Measurements from ENCODE around the gene VPS51.

VPS51 gene

DNA sequence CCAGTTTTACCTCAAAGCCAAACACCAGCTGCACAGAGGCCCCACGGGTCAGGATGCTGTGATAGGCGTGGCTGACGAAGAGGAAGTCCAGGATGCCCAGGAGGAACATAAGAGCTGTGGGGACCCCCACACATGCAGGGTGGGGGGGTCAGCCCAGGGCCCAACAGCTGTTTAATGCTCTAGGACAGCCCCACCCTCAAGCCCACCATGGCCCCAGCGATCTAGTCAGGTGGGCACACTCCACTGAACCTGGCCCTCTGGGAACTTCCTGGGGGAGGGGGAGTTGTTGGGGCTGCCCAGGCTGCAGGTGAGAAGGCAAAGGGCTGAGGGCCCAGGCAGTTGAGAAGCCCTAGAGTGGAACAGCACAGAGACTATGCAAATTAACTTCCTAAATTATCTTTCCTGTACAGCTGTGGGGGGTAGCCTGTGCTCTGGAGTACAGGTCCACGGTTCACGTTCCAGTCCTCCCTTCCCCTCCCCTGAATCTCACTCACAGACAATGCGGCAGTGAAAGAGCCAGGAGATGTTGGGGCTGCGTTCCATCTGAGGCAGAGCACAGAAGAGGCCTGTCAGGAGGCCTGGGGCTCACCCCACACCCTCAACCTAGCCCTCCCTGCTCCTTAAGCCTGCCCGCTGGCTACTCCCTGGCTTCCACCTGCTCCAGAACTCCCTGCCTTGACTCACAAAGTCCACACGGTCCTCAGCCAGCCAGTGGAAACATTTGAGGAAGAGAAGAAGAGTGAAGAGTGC is 36.4 kb downstream of the VPS51 start:
- Histone ChIP-seq H3K27me3 (ENCODE audit: insufficient read depth, low read length) (no peaks in the 10 kb centered on the region), H3K9me3 (ENCODE audit: insufficient read depth, low read depth, low read length) (no peaks in the 10 kb centered on the region), H3K9ac (ENCODE audit: low read depth, low read length) (no peak overlapping the region), H3K36me3 (ENCODE audit: insufficient read depth, low read length) (peaks cover 49% of the 10 kb centered on the region), H3K4me3 (ENCODE audit: low read length) (no peak overlapping the region), H3K27ac (ENCODE audit: low read depth, low read length) (no peak overlapping the region), H3K4me1 (ENCODE audit: insufficient read depth, low read length) (0 out of 2 replicates have a peak, but pooled peaks cover 2% of the 10 kb centered on the region)
- WGBS, result 90% methylated on average over 10 of the region's 10 CpGs

DNA sequence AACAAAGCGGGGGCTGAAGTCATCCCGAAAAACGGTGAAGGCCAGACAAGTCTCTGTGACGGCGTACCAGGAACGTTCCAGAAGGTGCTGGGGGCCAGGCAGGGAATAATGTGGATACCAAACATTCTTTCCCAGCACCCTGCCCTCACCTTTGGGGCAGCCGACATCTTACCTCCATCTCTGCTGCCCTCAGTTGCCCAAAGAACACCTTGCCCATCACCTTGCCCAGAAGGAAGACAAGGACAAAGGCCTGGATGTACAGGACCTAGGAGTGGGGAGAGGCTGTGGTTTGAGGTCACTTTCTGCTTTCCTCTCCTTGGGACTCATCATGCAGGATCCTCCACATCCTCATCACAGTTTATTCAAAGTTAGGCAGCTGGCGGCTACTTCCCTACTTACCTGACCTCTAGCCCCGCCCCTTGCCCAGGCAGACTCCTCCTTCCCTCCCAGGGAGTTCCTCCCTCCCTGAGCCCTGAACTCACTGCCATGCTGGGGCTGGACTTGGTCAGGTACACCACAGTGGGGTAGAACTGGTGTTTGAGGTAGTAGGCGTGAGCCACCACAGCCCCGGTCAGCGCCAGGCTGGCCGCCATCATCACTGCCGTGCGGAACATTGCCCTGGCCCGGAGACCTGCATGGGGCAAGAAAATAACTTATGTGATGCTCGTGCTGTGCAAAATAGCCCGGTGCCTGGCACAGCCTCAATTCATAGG is 37.1 kb downstream of the VPS51 start:
- peak overlapping the region; percentile 83 for H3K4me3 ChIP-seq (ENCODE audit: low read length)
- H3K4me1 ChIP-seq (ENCODE audit: insufficient read depth, low read length), result 0 out of 2 replicates have a peak, but pooled peaks cover 2% of the 10 kb centered on the region
- H3K9ac ChIP-seq (ENCODE audit: low read depth, low read length), result peak overlapping the region; percentile 98; the same call in 1 of the 2 replicates
- 52% methylated on average over 18 of the region's 18 CpGs for WGBS
- no peaks in the 10 kb centered on the region for H3K9me3 ChIP-seq (ENCODE audit: insufficient read depth, low read depth, low read length)
- H3K36me3 ChIP-seq (ENCODE audit: insufficient read depth, low read length), result peaks cover 43% of the 10 kb centered on the region
- peak overlapping the region; percentile 94 for H3K27ac ChIP-seq (ENCODE audit: low read depth, low read length)
- H3K27me3 ChIP-seq (ENCODE audit: insufficient read depth, low read length), result no peaks in the 10 kb centered on the region

DNA sequence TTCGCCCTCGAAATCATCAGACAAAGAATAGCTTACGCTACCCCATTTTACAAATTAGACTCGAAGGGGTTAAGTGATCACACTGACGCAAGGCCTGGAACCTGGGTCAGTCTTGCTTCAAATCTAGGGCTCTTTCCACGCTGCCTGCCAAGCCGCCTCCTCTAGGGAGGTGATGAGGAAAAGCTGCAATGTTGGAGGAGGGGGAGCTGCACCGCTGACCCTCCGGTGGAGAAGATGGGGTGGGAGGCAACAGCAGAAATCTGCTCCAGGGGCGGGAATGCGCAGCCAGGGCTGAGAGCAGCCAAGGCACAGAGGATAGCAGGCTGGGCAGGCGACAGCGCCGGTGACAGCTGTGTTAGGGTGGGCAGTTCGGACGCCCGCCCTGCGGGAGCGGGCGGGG is 37.7 kb downstream of the VPS51 start:
- 0 out of 2 replicates have a peak, but pooled peaks cover 2% of the 10 kb centered on the region for H3K4me1 ChIP-seq (ENCODE audit: insufficient read depth, low read length)
- WGBS, result under 1% methylated on average over 20 of the region's 20 CpGs
- peak overlapping the region; percentile 94 for H3K27ac ChIP-seq (ENCODE audit: low read depth, low read length)
- peaks cover 38% of the 10 kb centered on the region for H3K36me3 ChIP-seq (ENCODE audit: insufficient read depth, low read length)
- H3K9ac ChIP-seq (ENCODE audit: low read depth, low read length), result peak overlapping the region; percentile 98
- no peaks in the 10 kb centered on the region for H3K27me3 ChIP-seq (ENCODE audit: insufficient read depth, low read length)
- H3K4me3 ChIP-seq (ENCODE audit: low read length), result peak overlapping the region; percentile 83
- H3K9me3 ChIP-seq (ENCODE audit: insufficient read depth, low read depth, low read length), result no peaks in the 10 kb centered on the region

DNA sequence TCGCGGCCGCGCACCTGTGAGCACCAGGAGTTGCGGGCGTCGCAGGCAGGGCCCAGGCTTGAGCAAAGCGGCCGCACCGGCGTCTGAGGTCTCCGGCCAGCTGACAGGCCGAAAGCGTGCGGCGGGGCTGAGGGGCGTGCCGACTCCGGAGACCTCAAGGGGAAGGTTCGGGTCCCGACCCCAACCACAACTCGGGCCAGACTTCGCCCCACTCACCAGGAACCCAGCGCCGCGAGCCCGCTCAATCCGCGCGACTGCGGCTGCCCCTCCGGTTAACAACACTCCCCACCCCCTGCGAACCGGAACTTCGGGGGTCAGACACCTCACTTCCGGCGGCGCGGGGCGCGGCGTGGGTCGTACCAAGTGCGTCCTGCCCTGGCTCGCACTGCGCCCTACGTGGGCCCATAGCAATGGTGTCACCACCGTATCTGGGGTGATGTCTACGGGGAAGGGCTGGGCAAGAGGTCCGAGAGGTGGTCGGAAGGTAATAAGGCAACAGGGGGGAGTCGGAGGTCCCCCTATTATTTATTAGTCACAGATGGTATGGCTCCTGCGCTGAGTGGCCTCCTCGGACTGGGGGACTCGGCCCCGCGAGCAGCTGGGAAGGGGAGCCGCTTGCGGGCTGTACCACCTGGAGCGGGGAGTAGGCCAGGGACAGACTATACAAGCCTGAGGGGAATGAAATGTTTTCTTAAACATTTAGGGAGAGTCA is 38.4 kb downstream of the VPS51 start, which contains the start of gene SYVN1:
Gene SYVN1 (minus strand): TSS at position 280 of the 712 bp plus-strand sequence. CDS start 918 bp downstream, outside the sequence.
- peak within 1 kb of the TSS; percentile 98 for H3K9ac ChIP-seq (ENCODE audit: low read depth, low read length)
- 0 out of 2 replicates have a peak, but pooled peaks cover 2% of the 10 kb centered on the region for H3K4me1 ChIP-seq (ENCODE audit: insufficient read depth, low read length)
- peak within 1 kb of the TSS; percentile 94 for H3K27ac ChIP-seq (ENCODE audit: low read depth, low read length)
- H3K4me3 ChIP-seq (ENCODE audit: low read length), result peak within 1 kb of the TSS; percentile 83
- H3K9me3 ChIP-seq (ENCODE audit: insufficient read depth, low read depth, low read length), result no peaks in the 10 kb centered on the region
- H3K36me3 ChIP-seq (ENCODE audit: insufficient read depth, low read length), result peaks cover 31% of the 10 kb centered on the region
- H3K27me3 ChIP-seq (ENCODE audit: insufficient read depth, low read length), result no peaks in the 10 kb centered on the region
- under 1% methylated on average over 60 of the region's 60 CpGs for WGBS

DNA sequence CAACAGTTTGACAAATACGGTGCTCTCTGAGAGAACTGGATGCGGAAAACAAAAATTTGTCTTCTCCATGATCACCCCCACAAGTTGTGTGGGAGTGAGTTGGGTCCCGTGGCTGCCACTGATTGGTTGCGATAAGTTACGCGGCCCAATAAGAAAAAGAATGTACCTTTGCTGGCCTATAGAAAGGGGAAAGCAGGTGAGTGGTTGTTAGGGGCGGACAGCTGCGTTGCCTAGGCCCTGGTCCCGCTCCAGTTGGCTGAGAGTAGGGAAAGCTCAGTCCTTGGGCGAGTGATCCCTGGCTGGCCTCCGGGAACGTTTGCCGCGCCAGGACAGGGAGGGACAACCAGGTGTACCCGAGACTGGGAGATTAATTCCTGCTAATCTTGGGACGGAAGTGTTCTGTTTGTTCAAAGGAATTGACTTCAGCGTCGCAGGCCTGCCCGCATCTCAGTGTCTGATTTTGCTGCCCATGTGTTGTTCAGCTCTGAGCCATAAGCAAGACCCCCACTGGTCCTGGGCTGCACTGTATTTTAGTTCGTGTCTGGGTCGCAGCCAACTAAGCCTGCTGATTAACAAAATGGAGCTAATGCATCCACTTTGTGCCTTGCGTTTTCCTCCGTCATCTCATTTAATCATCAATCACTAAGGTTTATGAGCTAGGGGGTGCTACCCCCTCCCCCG is 39.1 kb downstream of the VPS51 start:
- H3K27me3 ChIP-seq (ENCODE audit: insufficient read depth, low read length), result 0 out of 2 replicates have a peak, but pooled peaks cover 2% of the 10 kb centered on the region
- WGBS, result 6% methylated on average over 24 of the region's 24 CpGs
- peak overlapping the region; percentile 83 for H3K4me3 ChIP-seq (ENCODE audit: low read length)
- H3K9me3 ChIP-seq (ENCODE audit: insufficient read depth, low read depth, low read length), result no peaks in the 10 kb centered on the region
- peak overlapping the region; percentile 98 for H3K9ac ChIP-seq (ENCODE audit: low read depth, low read length)
- peaks cover 24% of the 10 kb centered on the region for H3K36me3 ChIP-seq (ENCODE audit: insufficient read depth, low read length)
- 0 out of 2 replicates have a peak, but pooled peaks cover 2% of the 10 kb centered on the region for H3K4me1 ChIP-seq (ENCODE audit: insufficient read depth, low read length)
- peak overlapping the region; percentile 94 for H3K27ac ChIP-seq (ENCODE audit: low read depth, low read length)

DNA sequence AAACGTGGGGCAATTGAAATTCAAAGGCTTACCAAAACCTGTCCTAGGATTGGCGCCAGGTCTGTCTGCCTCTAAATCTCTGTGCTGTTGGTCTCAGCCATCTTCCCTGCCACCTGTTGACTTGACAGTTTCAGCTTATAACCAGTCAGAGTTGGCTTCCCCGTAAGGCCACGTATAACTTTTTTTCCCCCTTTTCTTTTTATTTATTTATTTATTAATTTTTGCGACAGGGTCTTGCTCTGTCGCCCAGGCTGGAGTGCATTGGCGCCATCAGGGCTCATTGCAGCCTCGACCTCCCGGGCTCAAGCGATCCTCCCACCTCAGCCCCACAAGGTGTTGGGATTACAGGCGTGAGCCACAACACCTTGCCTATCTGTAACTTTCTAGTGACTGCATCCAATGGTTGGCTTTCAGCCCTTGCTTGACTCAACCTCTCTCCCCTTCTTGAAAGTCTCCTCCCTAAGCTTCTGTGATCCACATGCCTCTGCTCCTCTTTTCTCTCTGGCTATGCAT is 39.7 kb downstream of the VPS51 start:
- Histone ChIP-seq H3K4me1 (ENCODE audit: insufficient read depth, low read length) (0 out of 2 replicates have a peak, but pooled peaks cover 2% of the 10 kb centered on the region), H3K9ac (ENCODE audit: low read depth, low read length) (peak overlapping the region; percentile 98), H3K9me3 (ENCODE audit: insufficient read depth, low read depth, low read length) (no peaks in the 10 kb centered on the region), H3K4me3 (ENCODE audit: low read length) (peak overlapping the region; percentile 83), H3K27me3 (ENCODE audit: insufficient read depth, low read length) (0 out of 2 replicates have a peak, but pooled peaks cover 8% of the 10 kb centered on the region), H3K27ac (ENCODE audit: low read depth, low read length) (peak overlapping the region; percentile 73), H3K36me3 (ENCODE audit: insufficient read depth, low read length) (peaks cover 19% of the 10 kb centered on the region)
- 75% methylated on average over 10 of the region's 11 CpGs for WGBS

DNA sequence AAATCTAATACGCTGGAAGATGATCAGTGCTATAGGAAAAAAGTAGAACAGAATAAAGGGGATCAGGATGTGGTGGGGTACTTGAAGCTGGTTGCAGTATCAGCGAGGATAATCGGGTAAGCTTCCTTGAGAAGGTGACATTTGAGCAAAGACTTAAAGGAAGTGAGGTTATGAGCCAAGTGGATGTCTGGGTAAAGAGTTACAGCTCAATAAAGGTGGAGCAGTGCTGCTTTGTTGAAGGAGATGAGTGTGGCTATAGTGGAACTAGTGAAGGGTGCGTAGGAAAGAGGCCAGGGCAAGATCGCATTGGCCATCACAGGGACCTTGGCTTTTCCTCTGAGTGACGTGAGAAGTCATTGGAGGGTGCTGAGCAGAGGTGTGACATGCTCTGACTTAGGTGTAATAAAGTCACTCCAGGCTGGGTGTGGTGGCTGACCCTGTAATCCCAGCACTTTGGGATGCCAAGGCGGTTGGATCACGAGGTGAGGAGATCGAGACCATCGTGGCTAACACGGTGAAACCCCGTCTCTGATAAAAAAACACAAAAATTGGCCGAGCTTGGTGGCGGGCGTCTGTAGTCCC is 40.6 kb downstream of the VPS51 start:
- Histone ChIP-seq H3K36me3 (ENCODE audit: insufficient read depth, low read length) (peaks cover 10% of the 10 kb centered on the region), H3K9me3 (ENCODE audit: insufficient read depth, low read depth, low read length) (no peaks in the 10 kb centered on the region), H3K27ac (ENCODE audit: low read depth, low read length) (no peak overlapping the region), H3K4me1 (ENCODE audit: insufficient read depth, low read length) (0 out of 2 replicates have a peak, but pooled peaks cover 2% of the 10 kb centered on the region), H3K9ac (ENCODE audit: low read depth, low read length) (no peak overlapping the region), H3K27me3 (ENCODE audit: insufficient read depth, low read length) (0 out of 2 replicates have a peak, but pooled peaks cover 9% of the 10 kb centered on the region), H3K4me3 (ENCODE audit: low read length) (no peak overlapping the region)
- WGBS, result 92% methylated on average over 15 of the region's 15 CpGs

DNA sequence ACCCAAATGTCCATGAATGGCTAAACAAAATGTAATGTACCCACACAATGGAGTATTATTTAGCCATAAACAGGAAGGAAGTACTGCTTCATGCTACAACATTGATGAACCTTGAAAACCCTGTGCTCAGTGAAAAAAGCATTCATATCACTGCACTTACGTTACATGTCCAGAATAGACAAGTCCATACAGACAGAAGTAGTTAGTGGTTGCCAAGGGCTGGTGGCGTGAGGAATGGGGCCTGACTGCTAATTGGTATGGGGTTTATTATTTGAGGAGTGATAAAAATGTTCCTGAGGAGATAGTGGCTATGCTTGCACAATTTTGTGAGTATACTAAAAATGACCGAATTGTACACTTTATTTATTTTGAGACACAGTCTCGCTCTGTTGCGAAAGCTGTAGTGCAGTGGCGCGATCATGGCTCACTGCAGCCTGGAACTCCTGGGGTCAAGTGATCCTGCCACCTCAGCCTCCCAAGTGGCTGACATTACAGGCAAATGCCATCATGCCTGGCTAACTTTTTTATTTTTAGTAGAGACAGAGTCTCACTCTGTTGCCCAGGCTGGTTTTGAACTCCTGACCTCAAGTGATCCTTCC is 46.0 kb downstream of the VPS51 start:
- no peaks in the 10 kb centered on the region for H3K36me3 ChIP-seq (ENCODE audit: insufficient read depth, low read length)
- H3K4me3 ChIP-seq (ENCODE audit: low read length), result no peak overlapping the region
- H3K27me3 ChIP-seq (ENCODE audit: insufficient read depth, low read length), result 0 out of 2 replicates have a peak, but pooled peaks cover 9% of the 10 kb centered on the region
- H3K9ac ChIP-seq (ENCODE audit: low read depth, low read length), result no peak overlapping the region
- no peaks in the 10 kb centered on the region for H3K4me1 ChIP-seq (ENCODE audit: insufficient read depth, low read length)
- H3K9me3 ChIP-seq (ENCODE audit: insufficient read depth, low read depth, low read length), result 0 out of 2 replicates have a peak, but pooled peaks cover 4% of the 10 kb centered on the region
- 95% methylated on average over 7 of the region's 7 CpGs for WGBS
- no peak overlapping the region for H3K27ac ChIP-seq (ENCODE audit: low read depth, low read length)

DNA sequence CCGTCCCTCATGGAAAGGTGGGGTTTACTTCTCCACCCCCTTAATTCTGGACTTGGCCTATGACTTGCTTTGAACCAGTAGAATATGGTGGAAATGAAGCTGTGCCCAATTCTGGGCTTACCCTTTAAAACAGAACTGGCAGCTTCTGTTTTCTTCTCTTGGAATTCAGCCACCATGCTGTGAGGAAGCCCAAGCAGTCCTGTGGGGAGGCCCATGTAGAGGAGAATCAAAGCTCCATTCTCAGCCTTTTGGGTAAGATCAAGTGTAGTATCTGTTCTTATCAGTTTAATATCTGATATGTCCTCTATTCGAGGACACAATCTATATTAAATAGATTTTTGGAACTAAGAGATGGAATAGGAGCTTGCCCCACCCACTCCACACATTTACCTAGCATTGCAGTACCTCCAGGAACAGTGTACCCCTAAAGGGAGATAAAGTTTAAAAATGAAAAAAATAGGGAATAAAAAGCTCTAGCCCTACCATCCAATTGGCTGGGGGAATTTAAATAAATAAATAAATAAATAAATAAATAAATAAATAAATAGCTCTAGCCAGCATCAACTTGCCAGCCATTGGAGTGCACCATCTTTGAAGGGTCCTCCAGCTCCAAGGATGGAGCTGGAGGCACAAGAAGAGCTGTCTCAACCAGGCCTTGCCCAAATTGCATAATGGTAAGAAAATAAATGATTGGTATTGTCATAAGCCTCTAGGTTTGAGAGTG is 51.5 kb downstream of the VPS51 start:
- Histone ChIP-seq H3K9me3 (ENCODE audit: insufficient read depth, low read depth, low read length) (0 out of 2 replicates have a peak, but pooled peaks cover 4% of the 10 kb centered on the region), H3K9ac (ENCODE audit: low read depth, low read length) (no peak overlapping the region), H3K27ac (ENCODE audit: low read depth, low read length) (no peak overlapping the region), H3K4me3 (ENCODE audit: low read length) (no peak overlapping the region), H3K36me3 (ENCODE audit: insufficient read depth, low read length) (no peaks in the 10 kb centered on the region), H3K4me1 (ENCODE audit: insufficient read depth, low read length) (no peaks in the 10 kb centered on the region), H3K27me3 (ENCODE audit: insufficient read depth, low read length) (no peaks in the 10 kb centered on the region)
- no CpG with 5 or more reads among the region's 2 CpGs for WGBS
